Adipocyte (in vitro differentiated cells): Measurements from ENCODE around the gene ACTN1.
A peak's percentile ranks its signal among the peaks of the same experiment; 100 is the strongest.

Experiments
- DNase-seq: peaks from one replicate; pipeline ENCODE4 v3.0.0-alpha.2; 2015; ENCODE audit warnings: low read depth
- H3K27me3 ChIP-seq: replicated peaks from 2 replicates; pipeline ENCODE4 v1.7.0; 2013; ENCODE audit warnings: mild to moderate bottlenecking, low read length, moderate library complexity; ENCODE audit not compliant: control insufficient read depth, insufficient read depth
- H3K36me3 ChIP-seq: 2 replicates; pipeline ENCODE4 v1.7.0; 2013; ENCODE audit warnings: low read length, mild to moderate bottlenecking, moderate library complexity; ENCODE audit not compliant: control insufficient read depth, insufficient read depth, severe bottlenecking
- H3K4me1 ChIP-seq: 2 replicates; pipeline ENCODE4 v1.7.0; 2013; ENCODE audit warnings: mild to moderate bottlenecking, low read length, moderate library complexity; ENCODE audit not compliant: control insufficient read depth, insufficient read depth
- H3K4me3 ChIP-seq: 2 replicates; pipeline ENCODE4 v1.7.0; 2013; ENCODE audit warnings: mild to moderate bottlenecking, low read length, moderate library complexity
- H3K9ac ChIP-seq: 2 replicates; pipeline ENCODE4 v1.7.0; 2013; ENCODE audit warnings: mild to moderate bottlenecking, low read length, moderate library complexity
- H3K9me3 ChIP-seq: 2 replicates; pipeline ENCODE4 v1.7.0; 2013; ENCODE audit warnings: mild to moderate bottlenecking, low read length, moderate library complexity; ENCODE audit not compliant: control insufficient read depth

ACTN1 gene

GRCh38 chr14:68906439-68906838 is 72.7 kb downstream of the ACTN1 start:
- Histone ChIP-seq H3K9ac (no peak overlapping the region), H3K4me1 (no peaks in the 10 kb centered on the region), H3K9me3 (no peaks in the 10 kb centered on the region), H3K4me3 (no peak overlapping the region), H3K36me3 (peaks cover 94% of the 10 kb centered on the region), H3K27me3 (no peaks in the 10 kb centered on the region)
- no peak for DNase-seq

- Histone ChIP-seq H3K4me1 (no peaks in the 10 kb centered on the region), H3K36me3 (peaks cover 92% of the 10 kb centered on the region), H3K4me3 (no peak overlapping the region), H3K27me3 (no peaks in the 10 kb centered on the region), H3K9me3 (no peaks in the 10 kb centered on the region), H3K9ac (no peak overlapping the region)
- no peak for DNase-seq
These were observed 73.8 kb downstream of the ACTN1 start for GRCh38 chr14:68905107-68905895.

- no peak overlapping the region for H3K4me3 ChIP-seq
- H3K27me3 ChIP-seq = no peaks in the 10 kb centered on the region
- H3K9ac ChIP-seq = no peak overlapping the region
- no peaks in the 10 kb centered on the region for H3K4me1 ChIP-seq
- no peaks in the 10 kb centered on the region for H3K9me3 ChIP-seq
- DNase-seq = no peak
- H3K36me3 ChIP-seq = peaks cover 93% of the 10 kb centered on the region
These were observed 76.7 kb downstream of the ACTN1 start for GRCh38 chr14:68902357-68902756.

GRCh38 chr14:68899033-68899603 is 80.0 kb downstream of the ACTN1 start:
- no peak for DNase-seq
- Histone ChIP-seq H3K36me3 (peaks cover 89% of the 10 kb centered on the region), H3K9me3 (no peaks in the 10 kb centered on the region), H3K27me3 (no peaks in the 10 kb centered on the region), H3K9ac (no peak overlapping the region), H3K4me1 (no peaks in the 10 kb centered on the region), H3K4me3 (no peak overlapping the region)

GRCh38 chr14:68898248-68899032 is 80.7 kb downstream of the ACTN1 start:
- no peak overlapping the region for H3K4me3 ChIP-seq
- H3K4me1 ChIP-seq = no peaks in the 10 kb centered on the region
- H3K9ac ChIP-seq = no peak overlapping the region
- DNase-seq = no peak
- peaks cover 89% of the 10 kb centered on the region for H3K36me3 ChIP-seq
- no peaks in the 10 kb centered on the region for H3K9me3 ChIP-seq
- no peaks in the 10 kb centered on the region for H3K27me3 ChIP-seq

GRCh38 chr14:68897559-68898155 is 81.4 kb downstream of the ACTN1 start:
- Histone ChIP-seq H3K4me1 (peaks cover under 1% of the 10 kb centered on the region), H3K4me3 (no peak overlapping the region), H3K9me3 (no peaks in the 10 kb centered on the region), H3K27me3 (no peaks in the 10 kb centered on the region), H3K9ac (no peak overlapping the region), H3K36me3 (peaks cover 89% of the 10 kb centered on the region)
- no peak for DNase-seq

GRCh38 chr14:68896132-68896531 is 83.0 kb downstream of the ACTN1 start:
- H3K36me3 ChIP-seq = peaks cover 90% of the 10 kb centered on the region
- H3K9ac ChIP-seq = no peak overlapping the region
- H3K9me3 ChIP-seq = no peaks in the 10 kb centered on the region
- no peaks in the 10 kb centered on the region for H3K27me3 ChIP-seq
- H3K4me3 ChIP-seq = no peak overlapping the region
- DNase-seq = no peak
- H3K4me1 ChIP-seq = peaks cover 4% of the 10 kb centered on the region

- H3K9ac ChIP-seq = no peak overlapping the region
- H3K27me3 ChIP-seq = no peaks in the 10 kb centered on the region
- no peaks in the 10 kb centered on the region for H3K9me3 ChIP-seq
- peaks cover 9% of the 10 kb centered on the region for H3K4me1 ChIP-seq
- H3K4me3 ChIP-seq = no peak overlapping the region
- peaks cover 91% of the 10 kb centered on the region for H3K36me3 ChIP-seq
- peak; percentile 16 for DNase-seq
These were observed 84.0 kb downstream of the ACTN1 start for GRCh38 chr14:68894802-68895703.

GRCh38 chr14:68894123-68894522 is 85.0 kb downstream of the ACTN1 start:
- no peak for DNase-seq
- H3K36me3 ChIP-seq = peaks cover 91% of the 10 kb centered on the region
- H3K4me3 ChIP-seq = no peak overlapping the region
- no peaks in the 10 kb centered on the region for H3K9me3 ChIP-seq
- H3K4me1 ChIP-seq = peaks cover 9% of the 10 kb centered on the region
- no peaks in the 10 kb centered on the region for H3K27me3 ChIP-seq
- no peak overlapping the region for H3K9ac ChIP-seq

- H3K9ac ChIP-seq = no peak overlapping the region
- H3K36me3 ChIP-seq = peaks cover 91% of the 10 kb centered on the region
These were observed 85.5 kb downstream of the ACTN1 start for GRCh38 chr14:68893566-68893965.

More at GRCh38 chr14:68893566-68893965, 85.5 kb downstream of the ACTN1 start:
- no peak for DNase-seq
- Histone ChIP-seq H3K4me1 (peaks cover 9% of the 10 kb centered on the region), H3K4me3 (no peak overlapping the region), H3K27me3 (no peaks in the 10 kb centered on the region), H3K9me3 (no peaks in the 10 kb centered on the region)
